ENCODE data around the gene SIRT3.

- no peak for TF ChIP-seq CTCF (IDR thresholded peaks at IDR 0.05; ENCODE audit: insufficient read depth, low read length)
- TF ChIP-seq REST (IDR thresholded peaks at IDR 0.05; ENCODE audit: insufficient replicate concordance, low read depth): no peak
- no peak for TF ChIP-seq POLR2AphosphoS5 (IDR thresholded peaks at IDR 0.05; ENCODE audit: low read depth)
These were observed 25.9 kb downstream of the SIRT3 start for GRCh38 chr11:210122-210802.

Measured in HL-60 (cell line).